Lower lobe of right lung (tissue), 2 donors: ENCODE data around the gene TLL1. TPM values are rescaled to one million over a fixed set of nuclear protein-coding genes. Genes with fewer than 3 reads are reported as not detected.

ENCODE experiments used
- ATAC-seq, 2 donors: fragments of 200-7000 bp; cut with Tn5 transposase; one replicate each; pipeline ENCODE4 v1.9.1; 2020 to 2022; ENCODE audit warnings: mild to moderate bottlenecking in 2 of 2, moderate library complexity in 2 of 2
- DNase-seq: peaks from one replicate; pipeline ENCODE4 v3.0.0-alpha.2; 2020
- H3K27ac ChIP-seq: fragments of 200-600 bp; one replicate; pipeline ENCODE4 v1.8.0; 2022
- H3K27me3 ChIP-seq: fragments of 200-600 bp; one replicate; pipeline ENCODE4 v1.8.0; 2022; ENCODE audit warnings: low read depth
- H3K36me3 ChIP-seq: fragments of 200-600 bp; one replicate; pipeline ENCODE4 v1.8.0; 2022; ENCODE audit warnings: mild to moderate bottlenecking
- H3K4me1 ChIP-seq: fragments of 200-600 bp; one replicate; pipeline ENCODE4 v1.8.0; 2022
- H3K4me3 ChIP-seq: fragments of 200-600 bp; one replicate; pipeline ENCODE4 v1.8.0; 2022; ENCODE audit warnings: mild to moderate bottlenecking
- H3K9me3 ChIP-seq: fragments of 200-600 bp; one replicate; pipeline ENCODE4 v1.8.0; 2022
- intact Hi-C: fragments of 100-400 bp; cut with DNase I; formaldehyde crosslinking; loops from one replicate; pipeline ENCODE4 v1.11.0; 2022
- total RNA-seq: library from RNA; stranded (reverse); fragmentation: NEBNext Ultra II Directional; extraction: Animal tissue kit (Norgen Biotek cat#: 25700); gene quantifications from one replicate; pipeline ENCODE4 v1.2.1, GENCODE V29; 2021
- TF ChIP-seq, protein P1 (sequence below): fragments of 200-600 bp; IDR thresholded peaks from one replicate; pipeline ENCODE4 v1.8.0; 2022; ENCODE audit warnings: antibody characterized with exemption, mild to moderate bottlenecking
- donor health status: DM: no; HTN: yes; CAD: no; lungs with severe emphysema.

The TLL1 gene
- total RNA-seq, 1 donor from 2014 or later, result 4.7 TPM

DNA sequence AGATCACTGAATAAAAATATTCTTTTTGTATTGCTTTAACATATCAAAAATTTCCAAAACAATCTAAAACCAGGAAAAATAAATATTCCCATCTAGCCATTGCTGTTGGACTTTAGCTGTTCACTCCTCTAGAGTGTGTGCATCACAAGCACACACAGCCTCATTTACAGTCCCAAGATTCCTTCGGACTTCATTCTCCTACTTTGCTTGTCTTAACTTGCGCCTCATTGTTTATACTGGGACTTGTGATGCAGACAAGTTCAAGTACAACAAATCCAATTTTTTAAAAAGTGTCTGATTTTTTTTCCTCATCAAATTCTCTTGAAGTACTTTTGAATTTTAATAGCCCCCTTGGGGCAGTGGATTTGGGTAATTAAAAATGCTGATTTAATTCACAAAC, 55.6 kb downstream of the TLL1 start:
- H3K27me3 ChIP-seq, result no peaks in the 10 kb centered on the region
- no peaks in the 10 kb centered on the region for H3K4me1 ChIP-seq
- ATAC-seq, result no peak
- TF ChIP-seq, protein P1, sequence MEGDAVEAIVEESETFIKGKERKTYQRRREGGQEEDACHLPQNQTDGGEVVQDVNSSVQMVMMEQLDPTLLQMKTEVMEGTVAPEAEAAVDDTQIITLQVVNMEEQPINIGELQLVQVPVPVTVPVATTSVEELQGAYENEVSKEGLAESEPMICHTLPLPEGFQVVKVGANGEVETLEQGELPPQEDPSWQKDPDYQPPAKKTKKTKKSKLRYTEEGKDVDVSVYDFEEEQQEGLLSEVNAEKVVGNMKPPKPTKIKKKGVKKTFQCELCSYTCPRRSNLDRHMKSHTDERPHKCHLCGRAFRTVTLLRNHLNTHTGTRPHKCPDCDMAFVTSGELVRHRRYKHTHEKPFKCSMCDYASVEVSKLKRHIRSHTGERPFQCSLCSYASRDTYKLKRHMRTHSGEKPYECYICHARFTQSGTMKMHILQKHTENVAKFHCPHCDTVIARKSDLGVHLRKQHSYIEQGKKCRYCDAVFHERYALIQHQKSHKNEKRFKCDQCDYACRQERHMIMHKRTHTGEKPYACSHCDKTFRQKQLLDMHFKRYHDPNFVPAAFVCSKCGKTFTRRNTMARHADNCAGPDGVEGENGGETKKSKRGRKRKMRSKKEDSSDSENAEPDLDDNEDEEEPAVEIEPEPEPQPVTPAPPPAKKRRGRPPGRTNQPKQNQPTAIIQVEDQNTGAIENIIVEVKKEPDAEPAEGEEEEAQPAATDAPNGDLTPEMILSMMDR, result no peak
- no peaks in the 10 kb centered on the region for H3K36me3 ChIP-seq
- H3K9me3 ChIP-seq, result no peaks in the 10 kb centered on the region
- DNase-seq, result no peak
- intact Hi-C loops, result no loop called here
- H3K27ac ChIP-seq, result no peak overlapping the region
- no peak overlapping the region for H3K4me3 ChIP-seq

DNA sequence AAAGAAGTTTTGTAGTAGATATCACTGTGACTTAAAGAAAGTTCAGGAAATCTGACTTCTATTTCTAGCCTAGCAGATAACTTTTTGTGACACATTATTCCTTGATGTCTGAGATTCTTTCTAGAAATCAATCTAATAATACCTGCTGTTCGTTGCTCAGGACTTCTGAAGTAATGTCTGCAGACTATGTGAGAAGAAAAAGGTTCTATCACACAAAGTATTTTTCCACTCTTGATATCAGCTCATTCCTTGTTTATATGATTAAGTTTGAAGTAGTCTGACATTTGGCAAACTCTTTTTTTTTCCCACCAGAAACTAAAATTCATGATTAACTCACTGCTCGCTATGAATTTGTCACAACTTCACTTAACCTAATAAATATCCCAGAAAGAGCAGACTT, 56.6 kb downstream of the TLL1 start:
- Histone ChIP-seq H3K4me1 (no peaks in the 10 kb centered on the region), H3K27ac (no peak overlapping the region), H3K9me3 (no peaks in the 10 kb centered on the region), H3K4me3 (no peak overlapping the region), H3K36me3 (no peaks in the 10 kb centered on the region), H3K27me3 (no peaks in the 10 kb centered on the region)
- ATAC-seq (no peak), DNase-seq (no peak)
- intact Hi-C loops, result no loop called here
- TF ChIP-seq, protein P1, result no peak

DNA sequence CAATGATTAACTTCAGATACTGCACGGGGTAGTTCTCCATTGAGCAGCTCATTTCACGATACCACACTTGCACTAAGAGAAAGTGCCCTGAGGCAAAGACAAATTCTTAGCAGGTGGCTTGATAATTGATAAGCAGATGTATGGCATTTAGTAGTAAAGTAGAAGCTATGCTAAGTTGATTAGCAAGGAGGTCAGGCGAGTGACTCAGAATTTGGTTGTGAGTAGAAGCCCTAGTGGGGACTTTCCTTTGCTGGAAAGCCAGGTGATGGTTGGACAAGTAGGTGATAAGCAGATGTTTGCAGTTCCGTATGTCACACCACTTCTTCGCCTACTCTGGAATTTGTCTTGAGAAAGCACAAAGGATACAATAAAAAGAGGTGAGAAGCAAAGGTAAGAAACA, 58.7 kb downstream of the TLL1 start:
- ATAC-seq (no peak), DNase-seq (no peak)
- no peaks in the 10 kb centered on the region for H3K9me3 ChIP-seq
- TF ChIP-seq, protein P1, result no peak
- no peaks in the 10 kb centered on the region for H3K4me1 ChIP-seq
- intact Hi-C loops, result no loop called here
- no peaks in the 10 kb centered on the region for H3K36me3 ChIP-seq
- no peak overlapping the region for H3K4me3 ChIP-seq
- no peaks in the 10 kb centered on the region for H3K27me3 ChIP-seq
- no peak overlapping the region for H3K27ac ChIP-seq

DNA sequence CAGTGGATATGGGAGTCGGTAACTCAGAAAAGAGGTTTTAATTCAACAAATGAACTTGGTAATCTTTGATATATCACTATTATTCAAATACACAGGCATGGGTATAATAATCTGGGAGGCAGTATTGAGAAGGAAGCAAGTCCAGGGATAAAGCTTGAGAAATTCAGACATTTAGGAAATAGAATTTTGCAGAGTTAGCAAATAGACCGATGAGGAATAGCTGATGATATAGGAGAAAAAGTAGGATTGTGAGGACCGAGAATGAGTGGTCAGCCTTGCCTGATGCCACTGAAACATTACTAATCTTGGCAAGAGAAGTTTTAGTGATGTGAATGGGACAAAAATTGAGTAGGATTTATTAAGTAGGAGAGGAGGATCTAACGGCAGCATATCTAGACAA, 71.9 kb downstream of the TLL1 start:
- no peaks in the 10 kb centered on the region for H3K36me3 ChIP-seq
- H3K9me3 ChIP-seq, result no peaks in the 10 kb centered on the region
- intact Hi-C loops, result no loop called here
- TF ChIP-seq, protein P1, result no peak
- no peaks in the 10 kb centered on the region for H3K27me3 ChIP-seq
- H3K27ac ChIP-seq, result no peak overlapping the region
- H3K4me1 ChIP-seq, result no peaks in the 10 kb centered on the region
- no peak overlapping the region for H3K4me3 ChIP-seq
- ATAC-seq, result no peak
- no peak for DNase-seq

DNA sequence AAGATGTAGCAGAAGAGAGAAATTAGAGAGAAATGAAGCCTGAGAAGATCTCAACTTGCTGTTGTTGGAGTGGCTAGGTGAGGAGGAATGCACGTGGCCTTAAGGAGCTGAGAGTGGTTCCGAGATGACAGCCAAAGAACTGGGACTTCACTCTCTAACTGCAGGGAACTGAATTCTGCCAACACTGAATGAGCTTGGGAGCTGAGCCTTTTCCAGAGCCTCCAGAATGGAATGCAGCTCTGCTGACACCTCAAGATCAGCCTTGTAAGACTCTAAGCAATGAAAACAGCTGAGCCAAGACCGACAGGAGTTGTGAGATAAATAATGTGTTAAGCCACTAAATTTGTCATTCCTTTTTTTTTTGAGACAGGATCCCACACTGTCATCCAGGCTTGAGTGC, 73.0 kb downstream of the TLL1 start:
- Histone ChIP-seq H3K4me1 (no peaks in the 10 kb centered on the region), H3K27ac (no peak overlapping the region), H3K9me3 (no peaks in the 10 kb centered on the region), H3K27me3 (no peaks in the 10 kb centered on the region), H3K4me3 (no peak overlapping the region), H3K36me3 (no peaks in the 10 kb centered on the region)
- DNase-seq (no peak), ATAC-seq (no peak)
- intact Hi-C loops, result no loop called here
- TF ChIP-seq, protein P1, result no peak

DNA sequence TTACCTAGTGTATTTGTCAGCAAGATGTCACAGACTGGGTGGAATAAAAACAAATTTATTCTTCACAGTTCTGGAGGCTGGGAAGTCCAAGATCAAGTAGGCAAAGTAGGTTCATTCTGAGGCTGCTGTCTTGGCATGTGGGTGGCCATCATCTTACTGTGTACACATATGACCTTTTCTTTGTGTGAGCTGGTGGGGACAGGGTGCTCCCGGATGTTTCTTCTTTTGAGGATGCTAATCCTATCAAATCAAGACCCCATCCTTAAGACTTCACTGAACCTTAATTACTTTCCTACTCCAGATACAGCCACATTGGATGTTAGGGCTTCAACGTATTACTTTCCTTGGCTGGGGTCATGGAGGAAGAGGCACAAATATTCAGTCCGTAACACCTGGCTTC, 74.0 kb downstream of the TLL1 start:
- Histone ChIP-seq H3K36me3 (no peaks in the 10 kb centered on the region), H3K4me1 (no peaks in the 10 kb centered on the region), H3K27ac (no peak overlapping the region), H3K4me3 (no peak overlapping the region), H3K27me3 (no peaks in the 10 kb centered on the region), H3K9me3 (no peaks in the 10 kb centered on the region)
- intact Hi-C loops, result no loop called here
- no peak for DNase-seq
- no peak for ATAC-seq
- TF ChIP-seq, protein P1, result no peak
